Stimulated activated CD8-positive, alpha-beta memory T cell treated with anti-CD3 and anti-CD28 coated beads, Interleukin-7, amount 100 ng/mL, for 48 hours (primary cell): ENCODE results near the gene PIGT.
"Not testable (repeated sequence)": the region's sequence is repeated elsewhere in the genome, so short reads cannot be mapped to it uniquely, and the experiment has no call there.

Experiments used
- DNase-seq, 2 donors: peaks; one replicate each; pipeline ENCODE4 v3.0.0-alpha.2; 2020; ENCODE audit warnings: low read depth in 1 of 2; ENCODE audit errors: extremely low read depth in 1 of 2

Gene PIGT

GRCh38 chr20:45459606-45460005 is 43.7 kb downstream of the PIGT start:
- DNase-seq: no peak

GRCh38 chr20:45461225-45461624 is 45.3 kb downstream of the PIGT start:
- no peak for DNase-seq

GRCh38 chr20:45462711-45463509 is 47.0 kb downstream of the PIGT start:
- no peak for DNase-seq

- no peak for DNase-seq
Measured at GRCh38 chr20:45463709-45464108, 47.8 kb downstream of the PIGT start.

GRCh38 chr20:45465491-45466266 is 49.7 kb downstream of the PIGT start:
- no peak for DNase-seq

GRCh38 chr20:45467172-45467571 is 51.2 kb downstream of the PIGT start:
- DNase-seq: no peak

- no peak for DNase-seq
Measured at GRCh38 chr20:45467861-45468260, 51.9 kb downstream of the PIGT start.

- DNase-seq: no peak
Measured at GRCh38 chr20:45469336-45470261, 53.7 kb downstream of the PIGT start, which contains the start of gene WFDC2. WFDC2 (plus strand) TSS chr20:45469753; CDS start chr20:45469782, 29 bp downstream.

- DNase-seq: no peak
Measured at GRCh38 chr20:45470262-45470931, 54.5 kb downstream of the PIGT start.

- no peak for DNase-seq
Measured at GRCh38 chr20:45470937-45471336, 55.0 kb downstream of the PIGT start.

GRCh38 chr20:45472286-45472685 is 56.3 kb downstream of the PIGT start:
- not testable (repeated sequence) for DNase-seq
